A549 (cell line): ENCODE results near the gene GALNT15.

Source experiments
- CTCF ChIP-seq: fragments of >200 bp; sonication (Bioruptor Twin); formaldehyde crosslinking; IDR thresholded peaks from 3 replicates; pipeline ENCODE4 v1.5.1; 2016
- MAX ChIP-seq: IDR thresholded peaks from 2 replicates; pipeline ENCODE4 v1.6.1; 2012
- MYC ChIP-seq: IDR thresholded peaks from 2 replicates; pipeline ENCODE4 v1.6.1; 2012; ENCODE audit warnings: mild to moderate bottlenecking, inconsistent platforms, low read length, improper control_type of control experiment, borderline replicate concordance

- TF ChIP-seq MYC, result no peak
- no peak for TF ChIP-seq CTCF
- TF ChIP-seq MAX, result no peak
These were observed 59.8 kb downstream of the GALNT15 start for GRCh38 chr3:16234281-16234680.
